ENCODE data around the gene SCP2.
"Not testable (repeated sequence)": the region's sequence is repeated elsewhere in the genome, so short reads cannot be mapped to it uniquely, and the experiment has no call there.

Gene SCP2

DNA sequence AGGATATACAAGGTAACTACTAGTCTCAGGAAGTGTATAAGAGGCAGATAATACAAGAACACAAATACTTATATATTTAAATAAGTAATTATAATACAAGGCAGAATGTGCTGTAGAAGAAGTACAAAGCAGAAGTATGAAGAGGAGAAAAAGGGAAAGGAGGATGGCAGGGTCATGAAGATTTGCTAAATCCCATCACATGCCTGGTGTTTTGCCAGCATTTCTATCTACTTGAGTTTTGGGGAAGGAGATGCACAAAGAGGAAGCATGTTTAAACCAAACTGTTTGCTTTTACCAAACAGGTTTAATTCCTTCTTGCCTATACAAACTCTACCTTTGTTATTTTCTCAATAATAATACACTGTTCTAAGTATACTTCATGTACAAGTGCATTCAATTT, 74.1 kb downstream of the SCP2 start:
- Histone ChIP-seq H3K4me3 (replicated peaks; ENCODE audit: low read depth, low read length) (no peak overlapping the region), H3K27me3 (replicated peaks; ENCODE audit: control insufficient read depth, insufficient read depth, low read length) (no peaks in the 10 kb centered on the region)
- DNase-seq (ENCODE audit: extremely low read depth, insufficient read length), result no peak

DNA sequence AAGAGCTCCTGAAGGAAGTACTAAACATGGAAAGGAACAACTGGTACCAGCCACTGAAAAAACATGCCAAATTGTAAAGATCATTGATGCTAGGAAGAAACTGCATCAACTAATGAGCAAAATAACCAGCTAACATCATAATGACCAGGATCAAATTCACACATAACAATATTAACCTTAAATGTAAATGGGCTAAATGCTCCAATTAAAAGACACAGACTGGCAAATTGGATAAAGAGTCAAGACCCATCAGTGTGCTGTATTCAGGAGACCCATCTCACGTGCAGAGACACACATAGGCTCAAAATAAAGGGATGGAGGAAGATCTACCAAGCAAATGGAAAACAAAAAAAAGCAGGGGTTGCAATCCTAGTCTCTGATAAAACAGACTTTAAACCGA, 79.5 kb downstream of the SCP2 start:
- not testable (repeated sequence) for H3K4me3 ChIP-seq (replicated peaks; ENCODE audit: low read depth, low read length); DNase-seq (ENCODE audit: extremely low read depth, insufficient read length); H3K36me3 ChIP-seq (ENCODE audit: control insufficient read depth, insufficient read depth, low read length); H3K27me3 ChIP-seq (replicated peaks; ENCODE audit: control insufficient read depth, insufficient read depth, low read length)

More for the DNA sequence above, 74.1 kb downstream of the SCP2 start:
- TF ChIP-seq, protein P1, sequence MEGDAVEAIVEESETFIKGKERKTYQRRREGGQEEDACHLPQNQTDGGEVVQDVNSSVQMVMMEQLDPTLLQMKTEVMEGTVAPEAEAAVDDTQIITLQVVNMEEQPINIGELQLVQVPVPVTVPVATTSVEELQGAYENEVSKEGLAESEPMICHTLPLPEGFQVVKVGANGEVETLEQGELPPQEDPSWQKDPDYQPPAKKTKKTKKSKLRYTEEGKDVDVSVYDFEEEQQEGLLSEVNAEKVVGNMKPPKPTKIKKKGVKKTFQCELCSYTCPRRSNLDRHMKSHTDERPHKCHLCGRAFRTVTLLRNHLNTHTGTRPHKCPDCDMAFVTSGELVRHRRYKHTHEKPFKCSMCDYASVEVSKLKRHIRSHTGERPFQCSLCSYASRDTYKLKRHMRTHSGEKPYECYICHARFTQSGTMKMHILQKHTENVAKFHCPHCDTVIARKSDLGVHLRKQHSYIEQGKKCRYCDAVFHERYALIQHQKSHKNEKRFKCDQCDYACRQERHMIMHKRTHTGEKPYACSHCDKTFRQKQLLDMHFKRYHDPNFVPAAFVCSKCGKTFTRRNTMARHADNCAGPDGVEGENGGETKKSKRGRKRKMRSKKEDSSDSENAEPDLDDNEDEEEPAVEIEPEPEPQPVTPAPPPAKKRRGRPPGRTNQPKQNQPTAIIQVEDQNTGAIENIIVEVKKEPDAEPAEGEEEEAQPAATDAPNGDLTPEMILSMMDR (IDR thresholded peaks at IDR 0.05; ENCODE audit: insufficient read depth, low read length, poor library complexity, severe bottlenecking), result no peak
- no peaks in the 10 kb centered on the region for H3K36me3 ChIP-seq (ENCODE audit: control insufficient read depth, insufficient read depth, low read length)

DNA sequence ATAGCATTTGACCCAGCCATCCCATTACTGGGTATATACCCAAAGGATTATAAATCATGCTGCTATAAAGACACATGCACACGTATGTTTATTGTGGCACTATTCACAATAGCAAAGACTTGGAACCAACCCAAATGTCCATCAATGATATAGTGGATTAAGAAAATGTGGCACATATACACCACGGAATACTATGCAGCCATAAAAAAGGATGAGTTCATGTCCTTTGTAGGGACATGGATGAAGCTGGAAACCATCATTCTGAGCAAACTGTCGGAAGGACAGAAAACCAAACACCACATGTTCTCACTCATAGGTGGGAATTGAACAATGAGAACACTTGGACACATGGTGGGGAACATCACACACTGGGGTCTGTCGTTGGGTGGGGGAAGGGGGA, 83.2 kb downstream of the SCP2 start:
- H3K4me3 ChIP-seq (replicated peaks; ENCODE audit: low read depth, low read length); H3K27me3 ChIP-seq (replicated peaks; ENCODE audit: control insufficient read depth, insufficient read depth, low read length); DNase-seq (ENCODE audit: extremely low read depth, insufficient read length); H3K36me3 ChIP-seq (ENCODE audit: control insufficient read depth, insufficient read depth, low read length): not testable (repeated sequence)

DNA sequence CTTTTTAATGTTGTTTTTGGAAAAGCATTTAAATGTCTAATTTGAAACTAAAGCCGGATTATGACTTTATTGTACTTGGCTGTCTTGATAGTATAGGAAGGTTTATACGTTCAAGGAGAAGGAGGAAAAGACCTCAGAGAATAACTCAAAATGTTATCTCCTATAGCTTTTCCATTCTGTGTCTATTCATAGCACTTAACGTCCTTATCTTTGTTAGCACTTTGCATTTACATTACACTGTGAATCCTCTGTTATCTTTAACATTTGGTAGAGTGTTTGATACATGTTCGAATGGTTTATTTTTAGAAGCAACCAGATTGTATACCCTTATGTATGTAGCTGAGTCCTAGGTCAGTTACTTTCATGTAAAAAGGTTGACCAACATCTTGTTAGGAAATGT, 84.1 kb downstream of the SCP2 start:
- Histone ChIP-seq H3K36me3 (ENCODE audit: control insufficient read depth, insufficient read depth, low read length) (no peaks in the 10 kb centered on the region), H3K4me3 (replicated peaks; ENCODE audit: low read depth, low read length) (no peak overlapping the region), H3K27me3 (replicated peaks; ENCODE audit: control insufficient read depth, insufficient read depth, low read length) (no peaks in the 10 kb centered on the region)
- DNase-seq (ENCODE audit: extremely low read depth, insufficient read length), result no peak
- TF ChIP-seq, protein P1 (IDR thresholded peaks at IDR 0.05; ENCODE audit: insufficient read depth, low read length, poor library complexity, severe bottlenecking), result no peak

DNA sequence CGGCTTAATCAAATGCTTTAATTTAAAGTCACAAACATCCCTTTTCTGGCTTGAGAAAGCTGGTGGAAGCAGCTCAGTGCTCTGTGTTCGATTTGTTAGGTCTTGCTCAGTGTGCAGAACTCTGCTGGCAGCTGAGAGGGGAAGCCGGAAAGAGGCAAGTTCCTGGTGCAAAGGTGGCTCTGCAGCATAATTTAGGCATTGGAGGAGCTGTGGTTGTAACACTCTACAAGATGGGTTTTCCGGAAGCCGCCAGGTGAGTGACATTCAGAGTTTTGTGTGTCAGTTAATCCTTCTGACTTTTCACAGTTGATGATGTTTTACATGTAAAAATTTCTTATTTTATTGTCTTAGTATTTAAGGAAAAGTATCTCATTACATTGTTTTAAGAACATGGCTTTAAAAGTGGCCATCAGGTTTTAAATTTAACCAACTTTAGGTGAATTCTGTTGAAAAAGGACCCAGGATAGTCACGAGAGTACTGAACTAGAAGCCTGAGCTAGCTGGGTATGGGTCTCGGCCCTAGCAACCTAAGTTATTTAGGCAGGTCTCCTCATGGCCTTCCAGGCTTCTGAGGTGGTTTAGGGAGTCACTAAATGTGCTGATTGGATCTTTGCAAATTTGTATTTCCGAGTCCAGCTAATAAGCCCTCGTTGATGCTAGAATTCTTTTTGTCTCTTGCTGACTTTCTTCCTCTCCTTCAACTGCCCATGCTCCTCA, 87.9 kb downstream of the SCP2 start:
- DNase-seq (ENCODE audit: extremely low read depth, insufficient read length), result peak; percentile 39
- H3K4me3 ChIP-seq (replicated peaks; ENCODE audit: low read depth, low read length), result peak overlapping the region; percentile 71
- H3K27me3 ChIP-seq (replicated peaks; ENCODE audit: control insufficient read depth, insufficient read depth, low read length), result no peaks in the 10 kb centered on the region
- TF ChIP-seq, protein P1 (IDR thresholded peaks at IDR 0.05; ENCODE audit: insufficient read depth, low read length, poor library complexity, severe bottlenecking), result no peak
- no peaks in the 10 kb centered on the region; the same call in 1 of the 2 replicates for H3K36me3 ChIP-seq (ENCODE audit: control insufficient read depth, insufficient read depth, low read length)

DNA sequence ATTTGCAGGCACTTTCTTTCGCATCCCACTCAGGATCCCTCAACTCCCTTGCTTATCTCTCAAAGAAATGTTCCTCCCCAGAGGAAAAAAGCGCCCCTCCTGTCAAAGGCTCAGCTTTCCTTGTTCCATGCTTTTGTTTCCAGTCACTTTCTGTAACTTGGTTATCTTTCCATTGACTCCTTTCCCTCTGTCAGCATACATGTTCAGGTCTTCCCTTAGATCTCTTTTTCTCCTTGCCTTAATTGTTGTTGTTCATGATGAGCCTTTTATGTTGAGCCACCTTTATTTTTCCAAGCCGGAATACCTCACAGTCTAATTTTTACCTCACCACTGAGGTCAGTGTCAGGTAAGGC, 88.4 kb downstream of the SCP2 start:
- TF ChIP-seq, protein P1 (IDR thresholded peaks at IDR 0.05; ENCODE audit: insufficient read depth, low read length, poor library complexity, severe bottlenecking), result no peak
- no peak for DNase-seq (ENCODE audit: extremely low read depth, insufficient read length)

DNA sequence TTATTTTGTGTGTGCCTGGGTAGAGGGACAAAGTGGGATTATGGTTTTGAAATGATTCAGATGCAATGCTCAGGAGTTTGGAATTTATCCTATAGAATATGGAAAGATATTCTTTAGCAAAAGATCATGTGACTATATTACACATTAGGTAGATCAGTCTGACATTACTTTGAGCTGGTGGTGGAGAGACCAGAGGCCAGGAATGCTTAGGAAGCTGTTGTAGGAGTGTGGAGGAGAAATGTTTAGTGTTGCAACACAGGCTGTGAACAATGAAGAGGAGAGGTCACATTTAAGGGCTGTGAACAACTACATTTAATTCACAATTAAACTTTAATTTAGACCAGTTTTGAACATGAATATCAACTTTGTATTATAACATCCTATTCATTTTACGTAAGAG, 89.6 kb downstream of the SCP2 start:
- Histone ChIP-seq H3K36me3 (ENCODE audit: control insufficient read depth, insufficient read depth, low read length) (no peaks in the 10 kb centered on the region; the same call in 1 of the 2 replicates), H3K4me3 (replicated peaks; ENCODE audit: low read depth, low read length) (no peak overlapping the region), H3K27me3 (replicated peaks; ENCODE audit: control insufficient read depth, insufficient read depth, low read length) (no peaks in the 10 kb centered on the region)
- no peak for DNase-seq (ENCODE audit: extremely low read depth, insufficient read length)
- TF ChIP-seq, protein P1 (IDR thresholded peaks at IDR 0.05; ENCODE audit: insufficient read depth, low read length, poor library complexity, severe bottlenecking), result no peak

More for the DNA sequence above, 88.4 kb downstream of the SCP2 start:
- Histone ChIP-seq H3K4me3 (replicated peaks; ENCODE audit: low read depth, low read length) (peak overlapping the region; percentile 71), H3K27me3 (replicated peaks; ENCODE audit: control insufficient read depth, insufficient read depth, low read length) (no peaks in the 10 kb centered on the region), H3K36me3 (ENCODE audit: control insufficient read depth, insufficient read depth, low read length) (no peaks in the 10 kb centered on the region; the same call in 1 of the 2 replicates)
